Peyer's patch (tissue), 4 donors: ENCODE measurements around the gene VMO1. TPM values are rescaled to one million over a fixed set of nuclear protein-coding genes. Genes with fewer than 3 reads are reported as not detected.

Source experiments
- DNase-seq, 3 donors: peaks; one replicate each; pipeline ENCODE4 v3.0.0-alpha.2; 2017 to 2019
- H3K27ac ChIP-seq, 4 donors: fragments of 200-600 bp; sonication (generic); one replicate each; pipeline ENCODE4 v1.5.1; 2016 to 2019
- H3K27me3 ChIP-seq, 2 donors: fragments of 200-600 bp; sonication (generic); one replicate each; pipeline ENCODE4 v1.5.1; 2019
- H3K36me3 ChIP-seq, 3 donors: fragments of 200-600 bp; sonication (generic); one replicate each; pipeline ENCODE4 v1.5.1; 2016 to 2019
- H3K4me1 ChIP-seq, 4 donors: fragments of 200-600 bp; sonication (generic); one replicate each; pipeline ENCODE4 v1.5.1; 2016 to 2019
- H3K4me3 ChIP-seq, 4 donors: fragments of 200-600 bp; sonication (generic); 1 replicate in 3 of 4; 2 replicates in 1 of 4; pipeline ENCODE4 v1.5.1; 2016 to 2019; ENCODE audit warnings: mild to moderate bottlenecking in 1 of 4
- H3K9me3 ChIP-seq, 4 donors: fragments of 200-600 bp; sonication (generic); one replicate each; pipeline ENCODE4 v1.5.1; 2016 to 2019; ENCODE audit warnings: mild to moderate bottlenecking in 1 of 4
- POLR2A ChIP-seq, 2 donors: fragments of 450-650 bp; IDR thresholded peaks; one replicate each; pipeline ENCODE4 v1.5.1; 2017; ENCODE audit warnings: antibody characterized with exemption in 2 of 2, mild to moderate bottlenecking in 2 of 2, moderate library complexity in 2 of 2
- total RNA-seq, 4 donors: library from RNA; depleted of rRNA; stranded (reverse); fragments of >200 nt; gene quantifications; one replicate each; pipeline ENCODE4 v1.1.0, GENCODE V29; 2016
- TF ChIP-seq, protein P1 (sequence below), 6 experiments: fragments of 450-650 bp in 4 of 6; fragments of 200-600 bp in 2 of 6; sonication (generic) in 1 of 6; IDR thresholded peaks; one replicate each; pipeline ENCODE4 v1.5.1; 2017 to 2019; ENCODE audit warnings: antibody characterized with exemption in 6 of 6, mild to moderate bottlenecking in 3 of 6, moderate library complexity in 1 of 6

VMO1 gene
- total RNA-seq, 4 donors from 2014 or later, result 3.8 TPM; not detected in 3

DNA sequence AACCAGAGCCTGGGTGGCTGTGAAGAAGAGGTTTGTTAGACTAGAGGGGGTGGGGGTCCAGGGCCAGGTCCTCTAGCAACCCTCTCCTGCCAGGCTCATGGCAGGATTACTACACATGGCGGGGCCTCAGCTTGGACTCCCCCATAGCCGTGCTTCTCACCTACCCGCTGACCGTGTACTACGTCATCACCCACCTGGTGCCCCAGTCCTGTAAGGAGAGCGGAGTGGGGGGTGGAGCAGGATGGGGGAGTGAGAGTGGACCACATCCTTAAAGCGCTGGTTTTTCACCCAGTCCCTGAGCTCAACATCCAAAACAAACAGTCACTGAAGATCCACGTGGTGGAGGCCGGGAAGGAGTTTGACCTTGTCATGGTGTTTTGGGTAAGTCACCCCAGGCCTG lies 42.3 kb downstream of the VMO1 start:
- H3K4me3 ChIP-seq, result no peak overlapping the region
- TF ChIP-seq, protein P1, sequence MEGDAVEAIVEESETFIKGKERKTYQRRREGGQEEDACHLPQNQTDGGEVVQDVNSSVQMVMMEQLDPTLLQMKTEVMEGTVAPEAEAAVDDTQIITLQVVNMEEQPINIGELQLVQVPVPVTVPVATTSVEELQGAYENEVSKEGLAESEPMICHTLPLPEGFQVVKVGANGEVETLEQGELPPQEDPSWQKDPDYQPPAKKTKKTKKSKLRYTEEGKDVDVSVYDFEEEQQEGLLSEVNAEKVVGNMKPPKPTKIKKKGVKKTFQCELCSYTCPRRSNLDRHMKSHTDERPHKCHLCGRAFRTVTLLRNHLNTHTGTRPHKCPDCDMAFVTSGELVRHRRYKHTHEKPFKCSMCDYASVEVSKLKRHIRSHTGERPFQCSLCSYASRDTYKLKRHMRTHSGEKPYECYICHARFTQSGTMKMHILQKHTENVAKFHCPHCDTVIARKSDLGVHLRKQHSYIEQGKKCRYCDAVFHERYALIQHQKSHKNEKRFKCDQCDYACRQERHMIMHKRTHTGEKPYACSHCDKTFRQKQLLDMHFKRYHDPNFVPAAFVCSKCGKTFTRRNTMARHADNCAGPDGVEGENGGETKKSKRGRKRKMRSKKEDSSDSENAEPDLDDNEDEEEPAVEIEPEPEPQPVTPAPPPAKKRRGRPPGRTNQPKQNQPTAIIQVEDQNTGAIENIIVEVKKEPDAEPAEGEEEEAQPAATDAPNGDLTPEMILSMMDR (IDR thresholded peaks at IDR 0.05), result no peak
- no peak for TF ChIP-seq POLR2A (IDR thresholded peaks at IDR 0.05)
- H3K36me3 ChIP-seq, result no peaks in the 10 kb centered on the region
- H3K4me1 ChIP-seq, result peaks cover 0 to 11% (median 0%) of the 10 kb centered on the region in 4 donors
- no peaks in the 10 kb centered on the region for H3K9me3 ChIP-seq
- peaks cover 0 to 3% of the 10 kb centered on the region in 2 donors for H3K27me3 ChIP-seq
- H3K27ac ChIP-seq, result no peak overlapping the region
- DNase-seq, result no peak

- TF ChIP-seq, protein P1 (IDR thresholded peaks at IDR 0.05), result no peak
- TF ChIP-seq POLR2A (IDR thresholded peaks at IDR 0.05), result no peak
- Histone ChIP-seq H3K27me3 (peaks cover 0 to 3% of the 10 kb centered on the region in 2 donors), H3K4me3 (no peak overlapping the region), H3K4me1 (peaks cover 0 to 13% (median 0%) of the 10 kb centered on the region in 4 donors), H3K9me3 (no peaks in the 10 kb centered on the region), H3K36me3 (no peaks in the 10 kb centered on the region), H3K27ac (no peak overlapping the region)
- DNase-seq, result no peak
Observed at GRCh38 chr17:4743216-4743615, 42.9 kb downstream of the VMO1 start.

- Histone ChIP-seq H3K9me3 (no peaks in the 10 kb centered on the region), H3K36me3 (no peaks in the 10 kb centered on the region), H3K4me3 (no peak overlapping the region), H3K4me1 (peaks cover 0 to 13% (median 0%) of the 10 kb centered on the region in 4 donors), H3K27ac (no peak overlapping the region), H3K27me3 (peaks cover 0 to 3% of the 10 kb centered on the region in 2 donors)
- DNase-seq, result no peak
- TF ChIP-seq, protein P1 (IDR thresholded peaks at IDR 0.05), result no peak
- TF ChIP-seq POLR2A (IDR thresholded peaks at IDR 0.05), result no peak
Observed at GRCh38 chr17:4742629-4743028, 43.5 kb downstream of the VMO1 start.

DNA sequence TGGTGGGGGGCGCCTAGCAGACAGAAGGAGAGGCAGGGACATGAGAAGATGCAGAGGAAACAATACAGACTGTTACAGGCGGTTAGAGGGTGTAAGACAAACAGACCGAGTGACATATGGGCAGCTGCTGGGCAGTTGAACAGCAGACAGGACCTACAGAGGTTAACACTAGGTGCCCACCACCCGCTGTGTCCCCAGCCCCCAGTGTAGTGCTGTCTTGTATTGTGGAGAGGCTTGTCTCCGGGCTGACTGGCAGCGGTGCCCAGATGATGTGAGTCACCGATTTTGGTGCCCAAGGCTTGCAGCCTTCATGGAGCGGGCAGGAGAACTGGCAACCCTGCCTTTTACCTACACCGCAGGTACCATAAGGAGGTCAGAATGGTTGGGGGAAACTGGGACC lies 44.0 kb downstream of the VMO1 start:
- peaks cover 0 to 3% of the 10 kb centered on the region in 2 donors for H3K27me3 ChIP-seq
- no peaks in the 10 kb centered on the region for H3K9me3 ChIP-seq
- H3K36me3 ChIP-seq, result no peaks in the 10 kb centered on the region
- TF ChIP-seq POLR2A (IDR thresholded peaks at IDR 0.05), result no peak
- TF ChIP-seq, protein P1 (IDR thresholded peaks at IDR 0.05), result no peak
- H3K4me1 ChIP-seq, result peaks cover 0 to 13% (median 0%) of the 10 kb centered on the region in 4 donors
- DNase-seq, result no peak
- H3K27ac ChIP-seq, result no peak overlapping the region
- H3K4me3 ChIP-seq, result no peak overlapping the region

DNA sequence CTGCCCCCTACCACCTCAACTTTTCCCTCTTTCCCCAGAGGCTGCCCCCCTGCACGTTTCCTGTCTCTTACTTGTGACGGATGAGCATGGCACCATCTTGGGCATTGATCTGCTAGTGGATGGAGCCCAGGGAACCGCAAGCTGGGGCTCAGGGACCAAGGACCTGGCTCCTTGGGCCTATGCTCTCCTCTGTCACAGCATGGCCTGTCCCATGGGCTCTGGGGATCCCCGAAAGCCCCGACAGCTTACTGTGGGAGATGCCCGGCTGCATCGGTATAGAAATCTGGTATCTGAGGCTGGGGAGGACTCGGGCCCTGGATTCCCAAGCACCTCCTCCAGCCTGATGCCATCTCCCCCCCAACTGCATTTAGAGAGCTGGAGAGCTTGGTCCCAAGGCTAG lies 44.6 kb downstream of the VMO1 start:
- Histone ChIP-seq H3K4me1 (peaks cover 0 to 13% (median 0%) of the 10 kb centered on the region in 4 donors), H3K27ac (no peak overlapping the region), H3K27me3 (peaks cover 0 to 3% of the 10 kb centered on the region in 2 donors), H3K9me3 (no peaks in the 10 kb centered on the region), H3K4me3 (no peak overlapping the region), H3K36me3 (no peaks in the 10 kb centered on the region)
- no peak for DNase-seq
- TF ChIP-seq, protein P1 (IDR thresholded peaks at IDR 0.05), result no peak
- no peak for TF ChIP-seq POLR2A (IDR thresholded peaks at IDR 0.05)

DNA sequence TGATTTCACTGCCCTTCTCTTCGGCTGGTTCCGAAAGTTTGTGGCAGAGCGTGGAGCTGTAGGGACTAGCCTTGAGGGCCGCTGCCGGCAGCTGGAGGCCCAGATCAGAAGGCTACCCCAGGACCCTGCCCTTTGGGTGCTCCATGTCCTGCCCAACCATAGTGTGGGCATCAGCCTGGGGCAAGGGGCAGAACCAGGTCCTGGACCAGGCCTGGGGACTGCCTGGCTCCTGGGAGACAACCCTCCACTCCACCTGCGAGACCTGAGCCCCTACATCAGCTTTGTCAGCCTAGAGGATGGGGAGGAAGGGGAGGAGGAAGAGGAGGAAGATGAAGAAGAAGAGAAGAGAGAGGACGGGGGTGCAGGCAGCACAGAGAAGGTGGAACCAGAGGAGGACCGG lies 45.6 kb downstream of the VMO1 start:
- DNase-seq, result no peak
- Histone ChIP-seq H3K27ac (no peak overlapping the region), H3K9me3 (no peaks in the 10 kb centered on the region), H3K4me1 (peaks cover 0 to 11% (median 0%) of the 10 kb centered on the region in 4 donors), H3K4me3 (no peak overlapping the region), H3K36me3 (no peaks in the 10 kb centered on the region), H3K27me3 (peaks cover 0 to 1% of the 10 kb centered on the region in 2 donors)
- TF ChIP-seq, protein P1 (IDR thresholded peaks at IDR 0.05), result no peak
- TF ChIP-seq POLR2A (IDR thresholded peaks at IDR 0.05), result no peak
